Endothelial cell of umbilical vein (primary cell): ENCODE data around the gene SEMA6A.

ENCODE experiments used
- EZH2 ChIP-seq: IDR thresholded peaks from 2 replicates; pipeline ENCODE4 v1.6.1; 2012; ENCODE audit warnings: borderline replicate concordance, low read depth, mild to moderate bottlenecking, moderate library complexity, low read length, inconsistent platforms; ENCODE audit not compliant: severe bottlenecking
- JUN ChIP-seq: IDR thresholded peaks from 2 replicates; pipeline ENCODE4 v1.6.1; 2011; ENCODE audit warnings: borderline replicate concordance, low read depth; ENCODE audit not compliant: insufficient read length, insufficient read depth
- MYC ChIP-seq: IDR thresholded peaks from one replicate; pipeline ENCODE4 v1.6.1; 2011; ENCODE audit warnings: mild to moderate bottlenecking, low read depth, low read length
- POLR2A ChIP-seq: IDR thresholded peaks from 2 replicates; pipeline ENCODE4 v1.6.1; 2012; ENCODE audit warnings: low read depth, mild to moderate bottlenecking, control low read depth, low read length
- POLR2AphosphoS5 ChIP-seq: IDR thresholded peaks from 2 replicates; pipeline ENCODE4 v1.6.1; 2012; ENCODE audit warnings: low read depth, mild to moderate bottlenecking, control low read depth, low read length, moderate library complexity; ENCODE audit not compliant: insufficient read depth
- TF ChIP-seq, protein P1 (sequence below), 2 donors: IDR thresholded peaks; 1 replicate in 1 of 2; 2 replicates in 1 of 2; pipeline ENCODE4 v1.5.1; 2011; ENCODE audit warnings: low read length in 2 of 2, mild to moderate bottlenecking in 2 of 2, moderate library complexity in 2 of 2, control low read depth in 1 of 2, inconsistent platforms in 1 of 2, low read depth in 1 of 2; ENCODE audit not compliant: insufficient read depth in 1 of 2; ENCODE audit errors: extremely low read depth in 1 of 2
- TF ChIP-seq, protein P2 (sequence below): IDR thresholded peaks from 2 replicates; pipeline ENCODE4 v1.6.1; 2011; ENCODE audit not compliant: insufficient read depth, insufficient read length

GRCh38 chr5:116550082-116550481 lies 24.5 kb downstream of the SEMA6A start:
- TF ChIP-seq, protein P1, sequence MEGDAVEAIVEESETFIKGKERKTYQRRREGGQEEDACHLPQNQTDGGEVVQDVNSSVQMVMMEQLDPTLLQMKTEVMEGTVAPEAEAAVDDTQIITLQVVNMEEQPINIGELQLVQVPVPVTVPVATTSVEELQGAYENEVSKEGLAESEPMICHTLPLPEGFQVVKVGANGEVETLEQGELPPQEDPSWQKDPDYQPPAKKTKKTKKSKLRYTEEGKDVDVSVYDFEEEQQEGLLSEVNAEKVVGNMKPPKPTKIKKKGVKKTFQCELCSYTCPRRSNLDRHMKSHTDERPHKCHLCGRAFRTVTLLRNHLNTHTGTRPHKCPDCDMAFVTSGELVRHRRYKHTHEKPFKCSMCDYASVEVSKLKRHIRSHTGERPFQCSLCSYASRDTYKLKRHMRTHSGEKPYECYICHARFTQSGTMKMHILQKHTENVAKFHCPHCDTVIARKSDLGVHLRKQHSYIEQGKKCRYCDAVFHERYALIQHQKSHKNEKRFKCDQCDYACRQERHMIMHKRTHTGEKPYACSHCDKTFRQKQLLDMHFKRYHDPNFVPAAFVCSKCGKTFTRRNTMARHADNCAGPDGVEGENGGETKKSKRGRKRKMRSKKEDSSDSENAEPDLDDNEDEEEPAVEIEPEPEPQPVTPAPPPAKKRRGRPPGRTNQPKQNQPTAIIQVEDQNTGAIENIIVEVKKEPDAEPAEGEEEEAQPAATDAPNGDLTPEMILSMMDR (IDR thresholded peaks at IDR 0.05; ENCODE audit: extremely low read depth in 1 of 2, insufficient read depth in 1 of 2, low read depth in 1 of 2, low read length in 2 of 2): no peak
- TF ChIP-seq EZH2 (no peak), POLR2A (no peak), MYC (no peak), POLR2AphosphoS5 (no peak), JUN (no peak)
- TF ChIP-seq, protein P2, sequence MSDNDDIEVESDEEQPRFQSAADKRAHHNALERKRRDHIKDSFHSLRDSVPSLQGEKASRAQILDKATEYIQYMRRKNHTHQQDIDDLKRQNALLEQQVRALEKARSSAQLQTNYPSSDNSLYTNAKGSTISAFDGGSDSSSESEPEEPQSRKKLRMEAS: no peak
